Endothelial cell of umbilical vein (primary cell): ENCODE measurements around the gene PALD1. TPM values are rescaled to one million over a fixed set of nuclear protein-coding genes. Genes with fewer than 3 reads are reported as not detected.

Experiments used
- BruUV-seq: library from RNA; stranded (reverse); fragments of 400-500 nt; replicated peaks from 2 replicates; lab custom pipeline; 2021; lab: Mats Ljungman, UMichigan
- CTCF ChIA-PET: fragments of 300-600, 350-600 bp; sonication (Branson Sonifier 250); formaldehyde crosslinking; loops from one replicate; lab custom pipeline; 2021; ENCODE audit warnings: antibody characterized with exemption, inconsistent platforms; lab: Charles Lee
- POLR2A ChIA-PET: fragments of 300-600, 350-600 bp; sonication (Branson Sonifier 250); formaldehyde crosslinking; loops from one replicate; lab custom pipeline; 2021; ENCODE audit warnings: antibody characterized with exemption, inconsistent platforms; lab: Charles Lee
- DNase-seq: peaks from one replicate; pipeline ENCODE4 v3.0.0-alpha.2; 2011; ENCODE audit warnings: low read depth, low spot score
- FAIRE-seq: peaks from 2 replicates; lab custom pipeline; 2011; peaks lifted over from hg19 to GRCh38; lab: Jason Lieb, UNC
- H2AFZ ChIP-seq: 2 replicates; pipeline ENCODE4 v1.6.0; 2012; ENCODE audit warnings: low read depth, low read length, control low read depth, inconsistent platforms
- H3K27ac ChIP-seq: 2 replicates; pipeline ENCODE4 v1.5.1; 2011; ENCODE audit warnings: low read depth, mild to moderate bottlenecking, control low read depth, low read length, moderate library complexity; ENCODE audit not compliant: insufficient read depth
- H3K27me3 ChIP-seq, 2 experiments: 2 replicates each; pipeline versions ENCODE4 v1.6.0 to v1.6.1; 2011; ENCODE audit warnings: low read length in 2 of 2, mixed read lengths in 1 of 2; ENCODE audit not compliant: control insufficient read depth in 2 of 2, insufficient read depth in 2 of 2
- H3K36me3 ChIP-seq, 2 experiments: 2 replicates in 1 of 2; 3 replicates in 1 of 2; pipeline ENCODE4 v1.5.1; 2011; ENCODE audit warnings: low read length in 2 of 2, mild to moderate bottlenecking in 1 of 2, moderate library complexity in 1 of 2; ENCODE audit not compliant: control insufficient read depth in 2 of 2, insufficient read depth in 2 of 2; ENCODE audit errors: extremely low read depth in 1 of 2
- H3K4me1 ChIP-seq: 3 replicates; pipeline ENCODE4 v1.5.1; 2011; ENCODE audit warnings: mild to moderate bottlenecking, low read length; ENCODE audit not compliant: control insufficient read depth, insufficient read depth; ENCODE audit errors: extremely low read depth
- H3K4me2 ChIP-seq: 2 replicates; pipeline ENCODE4 v1.6.1; 2011; ENCODE audit warnings: low read length, control low read depth, mixed read lengths; ENCODE audit not compliant: insufficient read depth
- H3K4me3 ChIP-seq, 3 experiments: fragments of 200-600 bp in 1 of 3; sonication (generic), shearing (Covaris generic) in 1 of 3; replicated peaks in 1 of 3; 2 replicates each; pipeline ENCODE4 v1.5.1; 2011 to 2016; ENCODE audit warnings: control low read depth in 3 of 3, low read length in 3 of 3, mild to moderate bottlenecking in 2 of 3, inconsistent platforms in 1 of 3, low read depth in 1 of 3, moderate library complexity in 1 of 3; ENCODE audit not compliant: insufficient read depth in 1 of 3
- H3K79me2 ChIP-seq: 2 replicates; pipeline ENCODE4 v1.6.0; 2012; ENCODE audit warnings: low read length, inconsistent platforms; ENCODE audit not compliant: control insufficient read depth, insufficient read depth
- H3K9ac ChIP-seq: replicated peaks from 2 replicates; pipeline ENCODE3; 2011; ENCODE audit warnings: low read length, control low read depth; ENCODE audit not compliant: insufficient read depth; ENCODE audit errors: extremely low read depth
- H3K9me1 ChIP-seq: replicated peaks from 3 replicates; pipeline ENCODE4 v1.6.0; 2011; ENCODE audit warnings: mild to moderate bottlenecking, low read length; ENCODE audit not compliant: control insufficient read depth, insufficient read depth; ENCODE audit errors: extremely low read depth
- H3K9me3 ChIP-seq: replicated peaks from 2 replicates; pipeline ENCODE4 v1.5.1; 2012; ENCODE audit warnings: low read length, inconsistent platforms; ENCODE audit not compliant: control insufficient read depth, insufficient read depth
- H4K20me1 ChIP-seq: replicated peaks from 2 replicates; pipeline ENCODE3; 2011; ENCODE audit warnings: mild to moderate bottlenecking, low read length; ENCODE audit not compliant: control insufficient read depth, insufficient read depth; ENCODE audit errors: extremely low read depth
- EZH2 ChIP-seq: IDR thresholded peaks from 2 replicates; pipeline ENCODE4 v1.6.1; 2012; ENCODE audit warnings: borderline replicate concordance, low read depth, mild to moderate bottlenecking, moderate library complexity, low read length, inconsistent platforms; ENCODE audit not compliant: severe bottlenecking
- GATA2 ChIP-seq: IDR thresholded peaks from 2 replicates; pipeline ENCODE4 v1.7.0; 2011; ENCODE audit warnings: low read depth, mild to moderate bottlenecking, moderate library complexity, mixed read lengths, low read length; ENCODE audit not compliant: insufficient read length, insufficient read depth
- JUN ChIP-seq: IDR thresholded peaks from 2 replicates; pipeline ENCODE4 v1.6.1; 2011; ENCODE audit warnings: borderline replicate concordance, low read depth; ENCODE audit not compliant: insufficient read length, insufficient read depth
- POLR2A ChIP-seq: IDR thresholded peaks from 2 replicates; pipeline ENCODE4 v1.6.1; 2012; ENCODE audit warnings: low read depth, mild to moderate bottlenecking, control low read depth, low read length
- POLR2AphosphoS5 ChIP-seq: IDR thresholded peaks from 2 replicates; pipeline ENCODE4 v1.6.1; 2012; ENCODE audit warnings: low read depth, mild to moderate bottlenecking, control low read depth, low read length, moderate library complexity; ENCODE audit not compliant: insufficient read depth
- dilution Hi-C: fragments of 300-500 bp; cut with MboI; formaldehyde crosslinking; loops from one replicate; pipeline ENCODE4 v1.15.0; 2019; ENCODE audit warnings: low sequenced_read_pairs; ENCODE audit not compliant: extremely low pct_ligation_motif_present
- intact Hi-C: fragments of 100-400 bp; cut with micrococcal nuclease; formaldehyde crosslinking; loops from one replicate; pipeline ENCODE4 v1.10.0; 2022
- polyA plus RNA-seq, 4 experiments: library from polyadenylated mRNA; depleted of rRNA in 3 of 4; stranded (reverse) in 3 of 4; unstranded in 1 of 4; fragments of >200 nt; gene quantifications; 2 replicates each; pipeline versions ENCODE4 v1.2.1 to v1.2.3, GENCODE V29; 2011 to 2012; ENCODE audit warnings: missing spikeins in 1 of 4
- total RNA-seq: library from RNA; stranded (reverse); gene quantifications from 2 replicates; pipeline ENCODE4 v1.2.3, GENCODE V29; 2021
- TF ChIP-seq, protein P1 (sequence below), 2 donors: IDR thresholded peaks; 1 replicate in 1 of 2; 2 replicates in 1 of 2; pipeline ENCODE4 v1.5.1; 2011; ENCODE audit warnings: low read length in 2 of 2, mild to moderate bottlenecking in 2 of 2, moderate library complexity in 2 of 2, control low read depth in 1 of 2, inconsistent platforms in 1 of 2, low read depth in 1 of 2; ENCODE audit not compliant: insufficient read depth in 1 of 2; ENCODE audit errors: extremely low read depth in 1 of 2

Gene PALD1
- total and polyA plus RNA-seq, 2 donors (not counting 3 experiments of a cell fraction or from before 2014, with no cell fraction given): 16.6 to 73.3 TPM

DNA sequence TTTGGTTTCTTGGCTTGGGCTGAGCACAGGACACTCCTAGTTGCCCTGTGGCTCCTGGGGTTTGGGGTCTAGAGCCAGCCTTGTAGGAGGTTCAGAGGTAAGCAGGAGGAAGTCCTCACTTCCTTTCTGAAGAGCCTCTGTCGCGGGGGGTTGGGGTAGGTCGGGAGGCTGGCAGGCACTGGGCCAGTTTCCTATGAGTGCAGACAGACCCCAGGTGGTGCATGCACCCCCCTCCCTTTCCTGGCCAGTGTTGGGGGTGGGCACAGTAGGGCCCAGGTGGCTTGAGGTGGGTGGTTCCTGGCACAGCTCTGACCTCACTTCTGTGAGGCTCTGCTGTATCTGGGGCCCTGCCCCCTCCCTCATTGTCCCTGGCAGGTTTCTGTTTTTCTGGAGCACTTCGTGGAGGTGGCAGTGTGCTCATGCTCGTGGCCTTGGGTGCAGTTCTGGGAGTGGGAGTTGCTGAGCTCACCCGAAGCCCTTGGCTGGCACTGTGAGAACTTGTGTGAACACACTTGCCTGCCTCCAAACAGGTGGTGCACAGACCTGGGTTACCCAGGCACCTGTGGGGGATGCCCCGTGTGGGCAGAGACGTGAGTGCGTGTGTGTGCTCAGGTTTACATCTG lies 1.8 kb downstream of the PALD1 start:
- no peaks in the 10 kb centered on the region for H3K9me1 ChIP-seq
- peaks cover 3% of the 10 kb centered on the region for H3K79me2 ChIP-seq
- no peak overlapping the region for H3K27ac ChIP-seq
- peak overlapping the region; percentile 74 for H3K4me2 ChIP-seq
- BruUV-seq: no TSS peak
- CTCF ChIA-PET: interaction anchor here (1.0 kb wide), 1 partner anchor 19 kb away, joined by 6 read pairs; no protein-coding TSS in a partner anchor
- H3K9ac ChIP-seq: no peak overlapping the region
- H2AFZ ChIP-seq: no peak overlapping the region
- POLR2A ChIA-PET: no interaction called here
- FAIRE-seq (no peak), DNase-seq (no peak)
- no peaks in the 10 kb centered on the region for H4K20me1 ChIP-seq
- no peaks in the 10 kb centered on the region for H3K9me3 ChIP-seq
- TF ChIP-seq GATA2 (no peak), POLR2A (no peak), EZH2 (no peak), POLR2AphosphoS5 (no peak), JUN (no peak)
- H3K4me1 ChIP-seq: peaks cover 44% of the 10 kb centered on the region
- intact Hi-C loops (loop anchor here (2.0 kb wide), 1 partner anchor 20 kb away; no protein-coding TSS in a partner anchor), dilution Hi-C loops (no loop called here)
- peaks cover 0 to 2% of the 10 kb centered on the region in 2 experiments for H3K27me3 ChIP-seq
- no peaks in the 10 kb centered on the region for H3K36me3 ChIP-seq
- peak overlapping the region in 1 of 3 experiments; percentile 71 for H3K4me3 ChIP-seq

DNA sequence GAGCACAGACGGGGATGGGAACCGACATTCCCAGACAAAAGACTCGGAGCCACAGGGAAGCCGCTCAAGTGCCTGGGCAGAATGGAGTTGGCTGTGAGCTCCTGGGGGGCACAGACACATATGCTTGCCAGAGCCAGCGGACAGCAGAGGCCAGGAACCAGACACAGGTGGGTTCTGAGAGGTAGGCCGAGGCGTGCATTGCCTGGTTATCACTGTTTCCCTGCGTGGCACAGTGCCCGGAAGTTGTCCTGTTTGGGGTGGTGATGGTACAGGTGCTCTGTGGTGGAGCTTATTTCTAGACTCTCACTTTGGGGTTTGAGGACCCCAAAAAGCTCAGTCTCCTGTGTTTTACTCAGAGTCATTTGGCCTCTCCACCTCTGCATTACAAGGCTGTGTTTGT lies 2.5 kb downstream of the PALD1 start:
- Histone ChIP-seq H3K27me3 (peaks cover 0 to 2% of the 10 kb centered on the region in 2 experiments), H3K79me2 (peaks cover 3% of the 10 kb centered on the region), H3K9ac (no peak overlapping the region), H3K9me3 (no peaks in the 10 kb centered on the region), H3K4me2 (no peak overlapping the region), H2AFZ (no peak overlapping the region), H4K20me1 (no peaks in the 10 kb centered on the region), H3K36me3 (no peaks in the 10 kb centered on the region), H3K27ac (no peak overlapping the region), H3K4me3 (no peak overlapping the region), H3K9me1 (no peaks in the 10 kb centered on the region), H3K4me1 (peaks cover 44% of the 10 kb centered on the region)
- no peak for DNase-seq
- FAIRE-seq: no peak
- dilution Hi-C loops (no loop called here), intact Hi-C loops (loop anchor here (2.0 kb wide), 1 partner anchor 20 kb away; no protein-coding TSS in a partner anchor)
- TF ChIP-seq POLR2A: no peak
- TF ChIP-seq, protein P1, sequence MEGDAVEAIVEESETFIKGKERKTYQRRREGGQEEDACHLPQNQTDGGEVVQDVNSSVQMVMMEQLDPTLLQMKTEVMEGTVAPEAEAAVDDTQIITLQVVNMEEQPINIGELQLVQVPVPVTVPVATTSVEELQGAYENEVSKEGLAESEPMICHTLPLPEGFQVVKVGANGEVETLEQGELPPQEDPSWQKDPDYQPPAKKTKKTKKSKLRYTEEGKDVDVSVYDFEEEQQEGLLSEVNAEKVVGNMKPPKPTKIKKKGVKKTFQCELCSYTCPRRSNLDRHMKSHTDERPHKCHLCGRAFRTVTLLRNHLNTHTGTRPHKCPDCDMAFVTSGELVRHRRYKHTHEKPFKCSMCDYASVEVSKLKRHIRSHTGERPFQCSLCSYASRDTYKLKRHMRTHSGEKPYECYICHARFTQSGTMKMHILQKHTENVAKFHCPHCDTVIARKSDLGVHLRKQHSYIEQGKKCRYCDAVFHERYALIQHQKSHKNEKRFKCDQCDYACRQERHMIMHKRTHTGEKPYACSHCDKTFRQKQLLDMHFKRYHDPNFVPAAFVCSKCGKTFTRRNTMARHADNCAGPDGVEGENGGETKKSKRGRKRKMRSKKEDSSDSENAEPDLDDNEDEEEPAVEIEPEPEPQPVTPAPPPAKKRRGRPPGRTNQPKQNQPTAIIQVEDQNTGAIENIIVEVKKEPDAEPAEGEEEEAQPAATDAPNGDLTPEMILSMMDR (IDR thresholded peaks at IDR 0.05; ENCODE audit: extremely low read depth in 1 of 2, insufficient read depth in 1 of 2, low read depth in 1 of 2, low read length in 2 of 2): no peak
- no TSS peak for BruUV-seq
- POLR2A ChIA-PET: no interaction called here
- CTCF ChIA-PET: interaction anchor here (1.0 kb wide), 1 partner anchor 20 kb away, joined by 6 read pairs; no protein-coding TSS in a partner anchor
